ENCODE data around the gene DOCK7. TPM values are rescaled to one million over a fixed set of nuclear protein-coding genes. Genes with fewer than 3 reads are reported as not detected.

The DOCK7 gene
- total and polyA plus RNA-seq, 5 experiments from 2014 or later, result 1.2 to 11.8 (median 3.1) TPM

Other genes starting within 250 kb of the DOCK7 start
- gene ANGPTL3, start 90.9 kb downstream of the DOCK7 start, total RNA-seq, result not detected
- not detected for gene ANGPTL3, start 90.9 kb downstream of the DOCK7 start, polyA plus RNA-seq
- gene ATG4C, start 95.7 kb upstream of the DOCK7 start, total RNA-seq, result 10 to 100 TPM; 18.3 TPM
- 10 to 100 TPM; 13.6 to 17.0 (median 13.6) TPM for gene ATG4C, start 95.7 kb upstream of the DOCK7 start, polyA plus RNA-seq